ENCODE measurements around the gene KCNG2.

DNA sequence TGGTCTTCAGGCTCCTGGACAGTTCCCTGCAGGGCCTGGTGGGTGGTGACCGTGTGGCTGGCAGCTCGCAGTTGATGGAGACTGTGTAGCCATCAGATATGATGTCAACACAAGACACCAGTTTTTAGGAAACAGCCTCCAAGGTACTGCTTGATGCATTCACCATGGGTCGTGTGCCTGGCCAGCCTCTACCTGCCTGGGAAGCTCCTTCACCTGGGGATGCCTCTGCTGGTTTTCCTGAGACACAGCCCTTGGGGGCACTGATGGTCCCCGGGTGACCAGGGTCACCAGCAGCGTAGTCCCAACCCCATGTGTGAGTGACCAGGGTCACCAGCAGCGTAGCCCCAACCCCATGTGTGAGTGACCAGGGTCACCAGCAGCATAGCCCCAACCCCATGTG lies 33.6 kb upstream of the KCNG2 start:
- TF ChIP-seq POLR2A (IDR thresholded peaks at IDR 0.05), result no peak
- TF ChIP-seq, protein P1, sequence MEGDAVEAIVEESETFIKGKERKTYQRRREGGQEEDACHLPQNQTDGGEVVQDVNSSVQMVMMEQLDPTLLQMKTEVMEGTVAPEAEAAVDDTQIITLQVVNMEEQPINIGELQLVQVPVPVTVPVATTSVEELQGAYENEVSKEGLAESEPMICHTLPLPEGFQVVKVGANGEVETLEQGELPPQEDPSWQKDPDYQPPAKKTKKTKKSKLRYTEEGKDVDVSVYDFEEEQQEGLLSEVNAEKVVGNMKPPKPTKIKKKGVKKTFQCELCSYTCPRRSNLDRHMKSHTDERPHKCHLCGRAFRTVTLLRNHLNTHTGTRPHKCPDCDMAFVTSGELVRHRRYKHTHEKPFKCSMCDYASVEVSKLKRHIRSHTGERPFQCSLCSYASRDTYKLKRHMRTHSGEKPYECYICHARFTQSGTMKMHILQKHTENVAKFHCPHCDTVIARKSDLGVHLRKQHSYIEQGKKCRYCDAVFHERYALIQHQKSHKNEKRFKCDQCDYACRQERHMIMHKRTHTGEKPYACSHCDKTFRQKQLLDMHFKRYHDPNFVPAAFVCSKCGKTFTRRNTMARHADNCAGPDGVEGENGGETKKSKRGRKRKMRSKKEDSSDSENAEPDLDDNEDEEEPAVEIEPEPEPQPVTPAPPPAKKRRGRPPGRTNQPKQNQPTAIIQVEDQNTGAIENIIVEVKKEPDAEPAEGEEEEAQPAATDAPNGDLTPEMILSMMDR (IDR thresholded peaks at IDR 0.05 in 4 of 5, conservative IDR thresholded peaks at IDR 0.05 in 1 of 5), result no peak
